ENCODE measurements around the gene CRYM.
"Not testable (repeated sequence)": the region's sequence is repeated elsewhere in the genome, so short reads cannot be mapped to it uniquely, and the experiment has no call there.

Gene CRYM

DNA sequence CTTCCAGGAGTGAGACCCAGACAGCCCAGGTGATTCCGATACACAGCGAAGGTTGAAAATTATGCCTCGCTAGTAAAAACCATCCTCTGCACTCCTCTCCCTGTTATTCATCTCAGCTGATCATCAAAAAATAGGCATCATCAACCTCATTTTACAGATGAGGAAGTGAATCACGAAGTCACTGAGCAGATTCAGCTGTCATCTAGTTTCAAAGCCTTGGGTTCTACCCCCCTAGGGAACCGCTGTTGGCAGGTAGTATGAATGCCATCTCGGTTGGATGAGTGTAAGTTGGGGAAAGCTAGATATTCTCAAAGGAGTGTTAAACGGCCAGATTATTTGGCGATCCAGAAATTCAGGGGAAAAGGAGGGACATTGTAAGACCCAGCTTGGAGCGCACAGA lies 2.0 kb downstream of the CRYM start:
- Histone ChIP-seq H3K9me3 (ENCODE audit: insufficient read depth, low read depth, low read length) (no peaks in the 10 kb centered on the region), H3K4me1 (ENCODE audit: insufficient read depth, low read length) (peaks cover 6% of the 10 kb centered on the region; the same call in 1 of the 2 replicates), H3K36me3 (ENCODE audit: insufficient read depth, low read depth, low read length) (no peaks in the 10 kb centered on the region), H3K27ac (ENCODE audit: low read length) (no peak overlapping the region), H3K27me3 (ENCODE audit: insufficient read depth, low read length) (peaks cover 42% of the 10 kb centered on the region), H3K9ac (ENCODE audit: low read depth, low read length) (no peak overlapping the region), H3K4me3 (ENCODE audit: low read length) (no peak overlapping the region)

DNA sequence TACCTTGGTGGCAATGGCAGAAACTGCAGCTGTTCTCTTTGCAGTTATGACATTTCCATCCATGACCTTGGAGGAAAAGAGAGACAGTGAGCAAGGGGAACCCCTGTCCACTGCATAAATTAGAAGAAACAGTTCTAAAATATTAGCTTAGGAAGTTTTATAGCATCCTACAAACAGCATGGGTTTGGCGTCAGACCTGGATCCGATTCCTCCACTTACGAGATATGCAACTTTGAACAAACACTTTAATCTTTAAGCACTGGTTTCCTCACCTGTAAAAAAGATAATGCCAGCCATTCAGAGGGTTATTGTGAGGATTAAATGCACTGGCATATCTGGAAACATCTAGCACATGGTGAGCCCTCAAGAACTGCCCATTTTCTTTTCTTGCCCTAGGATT lies 2.6 kb downstream of the CRYM start:
- Histone ChIP-seq H3K4me3 (ENCODE audit: low read length) (no peak overlapping the region), H3K9ac (ENCODE audit: low read depth, low read length) (no peak overlapping the region), H3K9me3 (ENCODE audit: insufficient read depth, low read depth, low read length) (no peaks in the 10 kb centered on the region), H3K27me3 (ENCODE audit: insufficient read depth, low read length) (peaks cover 42% of the 10 kb centered on the region), H3K4me1 (ENCODE audit: insufficient read depth, low read length) (peaks cover 6% of the 10 kb centered on the region; the same call in 1 of the 2 replicates), H3K27ac (ENCODE audit: low read length) (no peak overlapping the region), H3K36me3 (ENCODE audit: insufficient read depth, low read depth, low read length) (no peaks in the 10 kb centered on the region)

DNA sequence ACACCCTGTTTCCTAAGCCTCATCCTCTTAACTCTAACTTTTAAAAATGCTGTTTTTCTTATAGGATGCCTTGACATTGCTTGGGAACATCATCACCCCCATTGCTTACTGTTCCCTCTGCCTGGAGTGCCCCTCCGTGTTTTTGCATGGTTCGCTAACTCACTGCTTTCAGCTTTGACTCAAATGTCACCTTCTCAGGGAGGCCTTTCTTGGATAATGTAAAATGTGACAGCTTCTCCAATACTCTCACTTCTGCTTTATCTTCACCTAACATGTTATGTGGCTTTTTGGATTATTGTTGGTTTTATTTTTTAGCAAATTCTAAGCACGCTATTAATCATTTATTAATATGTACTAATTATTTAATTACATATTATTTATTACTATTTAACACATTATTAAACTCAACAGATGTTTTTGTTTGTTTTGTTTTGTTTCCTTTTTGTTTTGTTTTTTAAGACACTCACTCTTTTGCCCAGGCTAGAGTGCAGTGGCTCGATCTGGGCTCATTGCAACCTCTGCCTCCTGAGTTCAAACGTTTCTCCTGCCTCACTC lies 3.8 kb downstream of the CRYM start:
- H3K9ac ChIP-seq (ENCODE audit: low read depth, low read length), result no peak overlapping the region
- no peak overlapping the region for H3K4me3 ChIP-seq (ENCODE audit: low read length)
- H3K27ac ChIP-seq (ENCODE audit: low read length), result no peak overlapping the region
- no peaks in the 10 kb centered on the region for H3K9me3 ChIP-seq (ENCODE audit: insufficient read depth, low read depth, low read length)
- peaks cover 36% of the 10 kb centered on the region for H3K27me3 ChIP-seq (ENCODE audit: insufficient read depth, low read length)
- no peaks in the 10 kb centered on the region for H3K36me3 ChIP-seq (ENCODE audit: insufficient read depth, low read depth, low read length)
- H3K4me1 ChIP-seq (ENCODE audit: insufficient read depth, low read length), result peaks cover 6% of the 10 kb centered on the region; the same call in 1 of the 2 replicates

DNA sequence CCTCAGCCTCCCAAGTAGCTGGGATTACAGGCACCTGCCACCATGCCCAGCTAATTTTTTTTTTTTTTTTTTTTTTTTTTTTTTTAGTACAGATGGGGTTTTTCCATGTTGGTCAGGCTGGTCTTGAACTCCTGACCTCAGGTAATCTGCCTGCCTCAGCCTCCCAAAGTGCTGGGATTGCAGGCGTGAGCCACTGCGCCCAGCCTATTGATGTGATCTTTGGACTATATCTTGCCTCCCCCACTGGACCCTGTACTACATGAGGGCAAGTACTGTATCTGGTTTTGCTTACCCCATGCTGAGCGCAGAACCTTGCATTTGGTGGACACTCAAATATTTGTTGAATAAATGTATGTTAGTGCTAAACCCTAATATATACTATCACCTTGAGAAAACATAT lies 5.3 kb downstream of the CRYM start:
- H3K4me1 ChIP-seq (ENCODE audit: insufficient read depth, low read length); H3K4me3 ChIP-seq (ENCODE audit: low read length); H3K9me3 ChIP-seq (ENCODE audit: insufficient read depth, low read depth, low read length); H3K36me3 ChIP-seq (ENCODE audit: insufficient read depth, low read depth, low read length); H3K27ac ChIP-seq (ENCODE audit: low read length); H3K9ac ChIP-seq (ENCODE audit: low read depth, low read length): not testable (repeated sequence)
- peaks cover 23% of the 10 kb centered on the region for H3K27me3 ChIP-seq (ENCODE audit: insufficient read depth, low read length)

DNA sequence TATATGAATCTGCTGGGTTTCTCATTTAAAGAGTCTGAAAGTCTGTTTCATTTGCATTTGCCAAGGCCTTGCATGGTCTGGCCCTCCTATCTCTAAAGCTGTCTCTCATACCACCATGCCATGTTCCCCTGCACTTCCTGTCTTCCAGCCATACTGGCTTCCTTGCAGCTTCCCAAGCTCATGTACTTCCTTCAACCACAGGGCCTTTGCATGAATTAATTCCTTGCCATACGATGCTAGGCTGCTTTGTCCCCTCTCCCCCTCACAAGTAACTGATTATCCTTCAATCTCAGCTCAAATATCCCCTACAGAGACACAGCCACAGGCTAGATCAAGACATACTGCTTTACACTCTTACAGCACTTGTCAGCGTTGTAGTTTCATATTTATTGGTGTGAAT lies 5.8 kb downstream of the CRYM start:
- H3K4me1 ChIP-seq (ENCODE audit: insufficient read depth, low read length), result peaks cover 2% of the 10 kb centered on the region; the same call in 1 of the 2 replicates
- H3K36me3 ChIP-seq (ENCODE audit: insufficient read depth, low read depth, low read length), result no peaks in the 10 kb centered on the region
- H3K27me3 ChIP-seq (ENCODE audit: insufficient read depth, low read length), result peaks cover 18% of the 10 kb centered on the region
- H3K9ac ChIP-seq (ENCODE audit: low read depth, low read length), result no peak overlapping the region
- H3K4me3 ChIP-seq (ENCODE audit: low read length), result no peak overlapping the region
- H3K27ac ChIP-seq (ENCODE audit: low read length), result no peak overlapping the region
- H3K9me3 ChIP-seq (ENCODE audit: insufficient read depth, low read depth, low read length), result no peaks in the 10 kb centered on the region

DNA sequence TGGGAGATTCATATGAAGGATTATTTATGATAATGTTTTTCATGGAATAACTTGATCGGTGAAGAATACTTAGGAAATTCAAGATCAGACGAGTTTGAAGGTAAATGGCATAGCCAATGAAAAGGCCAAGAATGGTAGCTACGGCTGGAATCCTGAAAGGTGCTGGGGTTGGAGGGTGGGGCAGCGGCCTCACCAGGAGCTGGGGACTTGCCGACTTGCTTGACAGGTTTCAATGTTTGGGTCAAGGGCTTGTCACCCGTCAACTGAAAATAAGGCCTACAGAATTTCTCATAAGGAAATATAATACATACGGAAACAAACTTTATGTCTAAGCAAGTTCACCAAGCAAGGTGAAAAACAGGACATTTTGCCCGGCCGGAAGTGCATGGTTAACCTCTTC lies 9.9 kb downstream of the CRYM start:
- Histone ChIP-seq H3K36me3 (ENCODE audit: insufficient read depth, low read depth, low read length) (no peaks in the 10 kb centered on the region), H3K4me3 (ENCODE audit: low read length) (no peak overlapping the region), H3K9me3 (ENCODE audit: insufficient read depth, low read depth, low read length) (no peaks in the 10 kb centered on the region), H3K27ac (ENCODE audit: low read length) (no peak overlapping the region), H3K27me3 (ENCODE audit: insufficient read depth, low read length) (no peaks in the 10 kb centered on the region), H3K4me1 (ENCODE audit: insufficient read depth, low read length) (no peaks in the 10 kb centered on the region), H3K9ac (ENCODE audit: low read depth, low read length) (no peak overlapping the region)

DNA sequence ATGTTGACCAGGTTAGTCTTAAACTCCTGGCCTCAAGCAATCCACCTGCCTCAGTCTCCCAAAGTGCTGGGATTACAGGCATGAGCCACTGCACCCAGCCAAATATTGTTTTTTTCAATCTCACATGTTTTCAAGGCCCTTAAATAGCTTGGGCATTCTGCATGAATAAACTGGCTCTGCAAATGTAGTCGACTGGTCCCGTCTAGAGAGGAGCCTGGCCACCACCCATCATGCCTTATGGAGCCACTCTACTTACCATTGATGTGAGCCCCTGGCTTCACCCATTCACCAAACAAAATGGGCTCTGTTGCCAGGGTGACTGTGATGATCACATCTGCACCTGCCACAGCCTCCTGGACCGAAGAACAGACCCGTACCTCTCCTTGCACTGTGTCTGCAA lies 10.8 kb downstream of the CRYM start:
- H3K4me1 ChIP-seq (ENCODE audit: insufficient read depth, low read length), result no peaks in the 10 kb centered on the region
- no peaks in the 10 kb centered on the region for H3K9me3 ChIP-seq (ENCODE audit: insufficient read depth, low read depth, low read length)
- H3K4me3 ChIP-seq (ENCODE audit: low read length), result no peak overlapping the region
- no peaks in the 10 kb centered on the region for H3K27me3 ChIP-seq (ENCODE audit: insufficient read depth, low read length)
- no peaks in the 10 kb centered on the region for H3K36me3 ChIP-seq (ENCODE audit: insufficient read depth, low read depth, low read length)
- H3K9ac ChIP-seq (ENCODE audit: low read depth, low read length), result no peak overlapping the region
- no peak overlapping the region for H3K27ac ChIP-seq (ENCODE audit: low read length)

DNA sequence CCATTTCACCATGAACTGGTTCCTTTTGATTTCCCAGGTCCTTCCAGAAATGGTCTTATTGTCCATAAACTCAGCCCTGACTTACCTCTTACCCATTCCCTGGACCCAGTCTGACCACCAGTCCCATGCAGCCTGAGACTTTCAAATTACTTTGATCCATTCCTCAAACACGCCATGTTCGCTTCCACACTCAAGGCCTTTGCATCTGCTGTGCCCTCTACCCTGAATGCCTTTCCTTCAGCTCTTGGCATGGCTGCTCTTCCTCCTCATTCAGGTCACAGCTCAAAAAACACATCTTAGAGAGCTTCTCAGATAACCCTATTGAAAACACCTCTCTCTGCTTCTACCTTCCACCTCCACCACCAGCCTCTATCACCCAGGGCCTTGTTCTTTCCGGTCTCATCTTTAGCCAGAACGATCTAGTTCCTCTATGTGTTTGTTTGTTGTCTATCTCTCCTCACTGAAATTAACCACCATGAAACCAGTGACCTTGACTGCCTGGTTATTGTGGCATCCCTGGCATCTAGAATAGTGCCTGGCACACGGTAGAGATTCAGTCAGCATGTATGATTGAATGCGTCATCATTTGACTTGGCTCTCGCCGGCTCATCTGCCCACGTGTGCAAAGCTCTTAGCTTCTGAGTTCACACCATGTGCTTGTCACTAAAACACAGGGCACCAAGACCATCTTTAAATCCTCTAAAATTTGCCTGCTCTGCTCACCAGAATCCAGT lies 12.8 kb downstream of the CRYM start:
- no peak overlapping the region for H3K9ac ChIP-seq (ENCODE audit: low read depth, low read length)
- no peaks in the 10 kb centered on the region for H3K36me3 ChIP-seq (ENCODE audit: insufficient read depth, low read depth, low read length)
- no peaks in the 10 kb centered on the region for H3K4me1 ChIP-seq (ENCODE audit: insufficient read depth, low read length)
- no peaks in the 10 kb centered on the region for H3K27me3 ChIP-seq (ENCODE audit: insufficient read depth, low read length)
- H3K9me3 ChIP-seq (ENCODE audit: insufficient read depth, low read depth, low read length), result no peaks in the 10 kb centered on the region
- no peak overlapping the region for H3K4me3 ChIP-seq (ENCODE audit: low read length)
- no peak overlapping the region for H3K27ac ChIP-seq (ENCODE audit: low read length)

DNA sequence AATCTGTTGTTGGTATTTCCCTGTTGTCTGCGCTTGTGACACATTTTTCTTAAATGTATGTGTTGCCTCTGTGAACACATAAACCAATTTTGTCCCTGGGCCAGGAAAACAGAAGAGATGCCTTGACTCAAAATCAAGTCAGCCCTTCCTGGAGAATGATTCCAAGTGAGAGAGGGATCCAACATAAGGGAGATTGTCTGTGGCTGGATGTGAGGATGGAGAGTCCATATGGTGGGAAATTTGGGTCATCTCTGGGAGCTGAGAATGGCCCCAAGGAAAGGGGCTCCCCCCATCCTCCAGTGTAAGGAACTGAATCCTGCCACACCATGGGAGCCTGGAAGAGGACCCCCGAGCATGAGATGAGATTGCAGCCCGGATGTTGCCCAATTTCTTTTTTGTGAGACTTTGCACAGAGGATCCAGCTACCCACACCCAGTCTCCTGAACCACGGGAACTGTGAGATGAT lies 13.5 kb downstream of the CRYM start:
- Histone ChIP-seq H3K4me3 (ENCODE audit: low read length) (no peak overlapping the region), H3K27ac (ENCODE audit: low read length) (no peak overlapping the region), H3K9me3 (ENCODE audit: insufficient read depth, low read depth, low read length) (no peaks in the 10 kb centered on the region), H3K9ac (ENCODE audit: low read depth, low read length) (no peak overlapping the region), H3K36me3 (ENCODE audit: insufficient read depth, low read depth, low read length) (no peaks in the 10 kb centered on the region), H3K4me1 (ENCODE audit: insufficient read depth, low read length) (no peaks in the 10 kb centered on the region), H3K27me3 (ENCODE audit: insufficient read depth, low read length) (no peaks in the 10 kb centered on the region)

DNA sequence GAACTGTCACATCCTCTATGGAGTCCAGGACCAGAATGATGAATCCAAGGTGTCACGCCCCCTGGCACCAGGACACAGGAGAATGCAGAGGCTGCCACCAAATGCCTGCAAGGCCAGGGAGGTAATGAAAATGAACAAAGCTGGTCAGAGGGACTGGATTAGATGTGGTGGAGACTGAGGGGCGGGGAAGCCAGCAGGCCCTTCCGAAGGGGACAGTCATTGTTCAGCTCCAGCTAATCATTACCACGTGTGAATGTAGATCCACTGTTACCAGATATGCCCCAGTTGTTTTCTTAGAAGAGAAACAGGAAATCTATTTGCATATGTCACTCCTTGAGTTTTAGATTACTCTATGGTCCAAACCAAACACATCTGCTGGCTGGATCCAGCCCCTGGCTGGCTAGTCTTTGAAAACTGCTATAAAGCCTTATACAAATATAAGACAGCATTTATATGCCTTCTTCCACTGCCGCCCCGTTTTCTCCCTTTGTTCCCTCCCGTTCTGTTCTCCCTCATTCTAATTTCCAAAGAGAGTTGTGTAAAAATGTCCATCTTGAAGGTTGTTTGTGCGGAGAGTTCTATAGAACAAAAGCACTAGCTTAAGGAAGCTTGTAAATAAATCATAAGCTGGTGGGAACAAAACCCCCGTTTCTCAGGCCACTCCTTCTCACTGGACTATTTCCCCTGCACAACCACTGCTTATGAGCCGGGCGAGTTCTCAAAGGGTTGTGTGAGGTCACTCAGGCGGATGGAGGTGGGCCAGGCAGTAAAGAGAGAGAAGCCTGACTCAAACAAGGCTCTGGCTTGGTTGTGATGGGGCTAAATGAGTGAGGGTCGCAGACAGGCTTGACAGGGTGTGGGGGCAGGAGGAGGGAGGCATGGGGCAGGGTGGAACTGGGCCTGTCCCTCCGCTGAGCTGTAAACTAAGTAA lies 14.2 kb downstream of the CRYM start:
- no peaks in the 10 kb centered on the region for H3K9me3 ChIP-seq (ENCODE audit: insufficient read depth, low read depth, low read length)
- no peak overlapping the region for H3K4me3 ChIP-seq (ENCODE audit: low read length)
- no peak overlapping the region for H3K9ac ChIP-seq (ENCODE audit: low read depth, low read length)
- no peaks in the 10 kb centered on the region for H3K27me3 ChIP-seq (ENCODE audit: insufficient read depth, low read length)
- H3K36me3 ChIP-seq (ENCODE audit: insufficient read depth, low read depth, low read length), result no peaks in the 10 kb centered on the region
- H3K4me1 ChIP-seq (ENCODE audit: insufficient read depth, low read length), result no peaks in the 10 kb centered on the region
- H3K27ac ChIP-seq (ENCODE audit: low read length), result no peak overlapping the region

DNA sequence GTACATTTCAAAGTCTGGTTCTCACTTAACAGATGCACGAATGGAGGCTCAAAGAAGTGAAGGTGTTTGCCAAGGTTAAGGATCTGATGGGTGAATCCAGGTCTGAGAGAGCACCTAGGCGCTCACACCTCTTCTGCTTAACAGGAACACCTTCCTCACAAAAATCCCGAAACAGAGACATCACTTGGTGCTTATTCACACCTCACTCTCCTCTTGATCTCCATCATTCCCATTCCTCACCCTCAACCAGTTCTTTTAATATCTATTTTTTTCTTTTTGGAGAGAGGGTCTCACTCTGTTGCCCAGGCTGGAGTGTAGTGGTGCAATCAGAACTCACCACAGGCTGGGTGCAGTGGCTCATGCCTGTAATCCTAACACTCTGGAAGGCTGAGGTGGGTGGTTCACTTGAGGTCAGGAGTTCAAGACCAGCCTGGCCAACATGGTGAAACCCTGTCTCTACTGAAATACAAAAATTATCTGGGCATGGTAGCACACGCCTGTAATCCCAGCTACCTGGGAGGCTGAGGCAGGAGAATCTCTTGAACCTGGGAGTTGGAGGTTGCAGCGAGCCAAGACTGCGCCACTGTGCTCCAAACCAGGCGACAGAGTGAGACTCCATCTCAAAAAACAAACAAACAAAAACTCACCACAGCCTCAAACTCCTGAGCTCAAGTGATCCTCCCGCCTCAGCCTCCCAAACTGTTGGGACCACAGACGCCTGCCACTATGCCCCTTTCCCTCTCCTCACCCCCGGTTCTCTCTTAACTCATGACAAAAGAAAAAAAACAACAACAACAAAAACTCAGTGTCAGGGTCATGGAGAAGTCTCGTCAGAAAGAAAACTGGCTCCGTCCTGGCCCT lies 15.1 kb downstream of the CRYM start:
- no peaks in the 10 kb centered on the region for H3K36me3 ChIP-seq (ENCODE audit: insufficient read depth, low read depth, low read length)
- no peaks in the 10 kb centered on the region for H3K9me3 ChIP-seq (ENCODE audit: insufficient read depth, low read depth, low read length)
- H3K4me1 ChIP-seq (ENCODE audit: insufficient read depth, low read length), result no peaks in the 10 kb centered on the region
- no peak overlapping the region for H3K9ac ChIP-seq (ENCODE audit: low read depth, low read length)
- no peaks in the 10 kb centered on the region for H3K27me3 ChIP-seq (ENCODE audit: insufficient read depth, low read length)
- H3K27ac ChIP-seq (ENCODE audit: low read length), result no peak overlapping the region
- H3K4me3 ChIP-seq (ENCODE audit: low read length), result no peak overlapping the region
